NK-92 (cell line): ENCODE data around the gene RNASE7.

Source experiments
- DNase-seq: peaks from one replicate; lab custom pipeline; 2025; ENCODE audit not compliant: unreplicated experiment; lab: John Stamatoyannopoulos, UW

RNASE7 gene

DNA sequence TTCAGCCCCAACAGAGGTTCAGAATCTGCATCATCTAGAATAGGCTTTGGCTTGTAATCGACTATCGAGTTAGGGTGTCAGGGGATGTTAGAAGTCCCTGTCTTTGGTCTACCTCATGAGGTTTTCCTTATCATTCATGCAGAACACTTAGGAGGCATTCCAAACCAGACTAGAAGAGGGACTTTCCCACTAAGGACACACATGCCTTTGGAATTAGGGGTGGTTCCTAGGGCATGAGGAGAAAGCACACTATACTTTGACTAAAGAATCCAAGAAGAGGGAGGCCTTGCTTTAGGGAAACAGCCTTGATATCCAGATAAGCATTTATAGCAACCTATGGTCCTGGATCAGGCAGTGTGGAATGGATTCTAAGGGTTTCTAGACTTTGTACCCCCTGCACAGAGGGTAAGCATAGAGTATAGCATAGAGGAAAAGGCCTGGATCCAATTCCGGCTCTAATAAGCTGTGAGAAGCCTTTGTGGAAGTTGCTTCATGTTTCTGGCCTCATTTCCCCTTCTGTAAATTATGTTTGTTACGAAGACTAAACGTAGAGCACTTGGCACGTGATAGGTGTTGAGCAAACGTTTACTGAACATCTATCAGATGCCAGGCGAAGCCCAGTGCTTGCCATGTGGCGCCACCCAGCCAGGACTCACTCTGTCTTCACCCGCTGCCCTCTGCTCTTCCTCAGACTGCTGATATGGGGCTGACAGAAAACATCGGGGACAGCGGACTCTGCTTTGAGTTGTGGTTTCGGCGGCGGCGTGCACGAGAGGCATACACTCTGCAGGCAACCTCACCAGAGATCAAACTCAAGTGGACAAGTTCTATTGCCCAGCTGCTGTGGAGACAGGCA, 43.1 kb downstream of the RNASE7 start:
- DNase-seq, result no peak

DNA sequence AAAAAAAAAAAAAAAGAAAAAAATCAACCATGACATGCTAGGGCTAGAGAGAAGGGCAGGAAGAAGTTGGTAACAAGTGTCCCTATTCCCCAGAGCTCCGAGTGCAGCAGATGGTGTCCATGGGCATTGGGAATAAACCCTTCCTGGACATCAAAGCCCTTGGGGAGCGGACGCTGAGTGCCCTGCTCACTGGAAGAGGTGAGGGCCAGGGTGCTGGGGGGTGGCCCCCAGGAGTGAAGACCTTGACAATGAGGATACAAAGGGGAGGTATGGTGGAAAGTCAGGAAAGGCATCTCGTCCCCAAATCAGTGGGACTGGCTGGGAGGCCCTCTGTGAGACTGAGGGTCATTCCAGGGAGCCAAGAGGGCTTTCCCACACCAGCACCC, 44.7 kb downstream of the RNASE7 start:
- DNase-seq, result no peak

DNA sequence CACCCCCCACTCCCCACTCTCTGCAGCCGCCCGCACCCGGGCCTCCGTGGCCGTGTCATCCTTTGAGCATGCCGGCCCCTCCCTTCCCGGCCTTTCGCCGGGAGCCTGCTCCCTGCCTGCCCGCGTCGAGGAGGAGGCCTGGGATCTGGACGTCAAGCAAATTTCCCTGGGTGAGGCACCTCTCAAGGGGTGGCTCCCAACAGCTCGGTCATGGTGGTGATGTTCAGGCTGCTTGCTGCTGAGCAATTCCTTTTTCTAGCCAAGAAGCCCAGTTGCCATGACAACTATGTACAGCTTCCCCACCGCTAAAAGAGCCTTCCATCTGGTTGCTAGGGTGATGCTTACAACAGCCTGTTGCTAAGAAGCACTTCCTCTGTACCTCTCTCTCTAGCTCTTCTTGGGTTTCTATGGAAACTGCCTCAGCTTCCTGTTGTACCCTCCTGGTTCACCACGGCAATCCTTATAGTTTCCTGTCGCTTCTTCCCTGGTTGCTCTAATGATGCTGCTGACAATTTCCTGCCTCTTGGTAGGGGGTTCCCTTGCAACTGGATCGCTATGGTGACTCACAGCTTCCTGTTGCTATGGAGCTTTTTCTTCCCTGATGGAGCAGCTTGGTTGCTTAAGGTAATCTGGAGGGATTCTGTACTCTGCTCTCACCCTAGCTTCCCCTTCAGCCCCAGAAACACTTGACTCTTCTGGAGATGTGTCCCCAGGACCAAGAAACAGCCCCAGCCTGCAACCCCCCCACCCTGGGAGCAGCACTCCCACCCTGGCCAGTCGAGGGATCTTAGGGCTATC, 45.3 kb downstream of the RNASE7 start:
- no peak for DNase-seq

DNA sequence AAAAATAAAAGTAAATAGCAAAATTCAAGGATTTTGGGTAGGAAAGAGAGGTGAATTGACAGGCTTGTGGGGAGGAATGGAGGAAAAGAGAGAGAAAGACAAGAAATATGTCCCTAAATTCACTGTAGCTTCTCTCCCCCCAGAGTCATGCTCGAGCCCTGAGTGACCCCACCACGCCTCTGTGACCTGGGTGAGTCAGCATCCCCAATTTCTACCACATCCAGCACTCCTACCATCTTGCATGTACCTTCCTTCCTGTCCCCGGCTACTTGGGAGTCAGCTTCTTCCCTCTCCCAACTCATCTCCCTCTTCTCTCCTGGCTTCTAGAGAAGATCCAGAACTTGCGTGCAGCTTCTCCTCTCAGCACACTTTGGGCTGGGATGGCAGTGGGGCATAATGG, 46.5 kb downstream of the RNASE7 start:
- DNase-seq, result no peak

DNA sequence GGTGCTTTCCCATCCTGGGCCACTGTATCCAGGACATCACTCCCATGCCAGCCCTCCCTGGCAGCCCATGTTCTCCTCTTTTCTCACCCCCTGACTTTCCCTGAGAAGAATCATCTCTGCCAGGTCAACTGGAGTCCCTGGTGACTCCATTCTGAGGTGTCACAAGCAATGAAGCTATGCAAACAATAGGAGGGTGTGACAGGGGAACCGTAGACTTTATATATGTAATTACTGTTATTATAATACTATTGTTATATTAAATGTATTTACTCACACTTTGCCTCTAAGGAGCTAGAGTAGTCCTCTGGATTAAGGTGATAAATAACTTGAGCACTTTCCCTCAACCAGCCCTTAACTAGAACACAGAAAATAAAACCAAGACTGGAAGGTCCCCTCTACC, 47.1 kb downstream of the RNASE7 start:
- DNase-seq, result no peak

DNA sequence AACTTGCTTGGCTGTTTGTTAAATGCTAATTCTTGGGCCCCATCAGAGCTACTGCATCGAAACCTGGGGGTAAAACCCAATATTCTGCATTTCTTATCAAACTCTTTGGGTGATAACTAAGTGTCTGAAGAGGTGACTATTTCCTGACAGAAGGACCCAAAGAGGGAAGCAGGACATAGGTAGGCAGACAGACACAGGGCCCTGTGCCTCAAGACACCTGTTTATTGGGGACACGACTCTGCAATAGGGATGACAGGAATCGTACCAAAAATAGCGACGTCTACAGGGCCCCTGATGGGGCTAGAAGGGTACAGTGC, 47.7 kb downstream of the RNASE7 start:
- no peak for DNase-seq

DNA sequence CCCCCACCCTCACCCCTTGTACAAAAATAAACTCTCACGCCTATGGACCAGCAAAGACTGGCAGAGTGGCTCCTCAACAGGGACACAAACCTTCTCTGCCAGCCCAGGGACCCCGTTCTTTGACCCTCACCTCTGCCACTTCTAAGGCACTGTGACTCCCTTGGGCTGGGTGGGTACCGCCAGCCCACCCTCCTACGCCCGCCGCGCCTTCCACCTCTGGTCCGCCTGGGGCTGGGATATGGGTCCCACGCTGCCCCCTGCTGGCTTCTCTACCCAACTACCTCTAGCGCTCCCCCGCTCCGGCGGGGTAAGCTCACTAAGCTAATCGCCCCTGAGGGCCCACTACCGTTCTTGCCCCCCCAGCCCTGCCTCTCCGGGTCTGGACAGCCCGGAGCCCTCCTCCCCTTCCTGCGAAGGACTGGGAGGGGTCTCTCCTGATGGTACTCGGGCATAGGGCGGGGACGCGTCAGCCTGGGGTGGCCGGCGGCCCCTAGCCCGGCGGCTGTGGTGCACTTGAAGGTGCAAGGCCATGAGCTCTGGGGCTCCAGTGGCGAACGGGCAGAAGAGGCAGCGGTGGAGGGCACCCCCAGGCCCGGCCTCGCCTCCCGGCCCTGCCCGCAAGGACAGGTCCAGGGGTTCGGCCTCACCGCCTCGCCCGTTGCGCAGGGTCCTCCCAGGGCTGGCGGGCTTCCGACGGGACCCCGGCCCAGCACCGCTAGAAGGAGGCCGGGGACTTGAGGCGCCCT, 48.2 kb downstream of the RNASE7 start:
- no peak for DNase-seq

DNA sequence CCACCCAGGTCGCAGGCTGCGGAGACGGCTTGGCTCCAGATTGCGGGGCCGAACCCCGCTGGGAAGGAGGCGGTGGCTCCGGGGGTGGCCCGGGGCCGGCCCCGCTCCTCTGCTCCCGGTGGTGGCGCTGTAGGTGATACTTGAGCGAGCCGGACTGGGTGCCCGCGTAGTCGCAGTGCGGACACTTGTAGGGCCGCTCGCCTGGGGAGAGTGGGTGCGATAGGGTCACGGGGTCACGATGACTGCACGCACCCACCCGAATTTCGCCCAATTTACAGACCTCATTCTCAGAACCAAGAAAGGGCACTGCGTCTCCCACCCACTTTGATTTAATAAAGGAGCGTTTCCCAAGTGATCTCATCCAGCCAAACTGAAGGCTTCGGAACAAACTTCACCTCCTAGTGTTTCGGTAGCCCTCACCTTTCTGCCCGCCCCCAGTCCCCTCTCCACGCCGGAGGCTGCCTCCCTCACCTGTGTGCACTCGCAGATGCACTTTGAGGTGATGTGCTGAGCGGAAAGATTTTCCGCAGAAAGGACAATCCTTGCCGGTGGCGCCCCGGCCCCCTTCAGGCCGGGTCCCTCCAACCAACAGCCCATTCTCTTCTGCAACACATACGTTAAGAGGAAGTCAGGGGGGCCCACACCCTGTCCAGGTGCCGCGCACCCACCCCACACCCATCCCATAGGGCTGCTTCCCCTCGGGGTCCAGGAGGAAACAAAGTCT, 48.9 kb downstream of the RNASE7 start:
- no peak for DNase-seq

DNA sequence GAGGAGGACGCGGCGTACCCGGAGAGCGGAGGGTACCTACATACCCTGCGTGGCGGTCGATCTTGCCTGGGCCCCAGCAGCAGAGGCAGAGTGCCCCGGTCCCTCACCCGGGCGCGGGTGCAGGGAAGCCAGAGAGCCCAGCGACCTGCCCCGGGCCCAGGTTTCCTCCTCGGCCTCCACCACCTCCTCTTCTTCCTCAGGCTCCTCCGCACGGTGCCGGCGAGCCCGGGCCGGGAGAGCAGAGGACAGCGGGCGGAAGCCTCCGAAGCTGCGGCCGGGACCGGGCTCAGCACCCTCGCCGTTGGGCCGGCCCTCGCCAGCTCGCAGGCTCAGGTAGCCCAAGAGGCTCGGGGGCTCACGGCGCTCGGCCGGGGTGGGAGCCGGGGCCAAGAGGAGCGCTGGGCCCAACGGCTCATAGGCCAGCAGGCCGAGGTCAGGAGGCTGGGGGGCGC, 49.7 kb downstream of the RNASE7 start:
- no peak for DNase-seq

DNA sequence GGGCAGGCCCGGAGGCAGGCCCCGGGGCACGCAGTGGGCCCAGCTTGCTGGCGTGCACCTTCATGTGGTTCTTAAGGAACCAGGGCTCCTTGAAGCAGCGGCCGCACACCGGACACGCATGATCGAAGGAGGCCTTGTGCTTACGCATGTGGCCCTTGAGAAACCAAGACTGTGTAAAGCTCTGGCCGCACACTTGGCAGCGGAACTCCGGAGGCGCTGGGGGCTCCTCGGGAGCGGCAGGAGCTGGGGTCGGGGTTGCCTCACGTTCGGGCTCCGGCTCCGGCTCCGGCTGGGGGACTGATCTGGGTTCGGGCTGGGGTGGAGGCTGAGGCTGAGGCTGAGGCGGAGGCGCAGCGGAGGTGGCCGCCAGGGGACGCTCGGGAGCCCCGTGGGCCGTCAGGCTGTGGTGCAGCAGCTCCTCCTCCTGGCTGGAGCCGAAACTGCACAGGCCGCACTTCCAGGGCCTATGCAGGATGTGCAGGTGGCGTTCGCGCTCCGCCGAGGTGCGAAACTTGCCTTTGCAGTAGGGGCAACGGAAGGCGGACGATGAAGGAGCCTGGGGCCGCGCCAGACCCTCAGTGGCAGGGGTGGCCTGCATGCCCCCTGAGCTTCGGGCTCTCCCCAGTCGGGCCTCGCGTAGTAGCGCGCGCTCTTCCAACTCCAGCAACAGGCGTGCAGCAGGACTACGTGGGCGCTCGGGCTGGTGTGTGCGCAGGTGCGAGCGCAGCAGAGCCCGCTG, 50.3 kb downstream of the RNASE7 start:
- DNase-seq, result no peak

DNA sequence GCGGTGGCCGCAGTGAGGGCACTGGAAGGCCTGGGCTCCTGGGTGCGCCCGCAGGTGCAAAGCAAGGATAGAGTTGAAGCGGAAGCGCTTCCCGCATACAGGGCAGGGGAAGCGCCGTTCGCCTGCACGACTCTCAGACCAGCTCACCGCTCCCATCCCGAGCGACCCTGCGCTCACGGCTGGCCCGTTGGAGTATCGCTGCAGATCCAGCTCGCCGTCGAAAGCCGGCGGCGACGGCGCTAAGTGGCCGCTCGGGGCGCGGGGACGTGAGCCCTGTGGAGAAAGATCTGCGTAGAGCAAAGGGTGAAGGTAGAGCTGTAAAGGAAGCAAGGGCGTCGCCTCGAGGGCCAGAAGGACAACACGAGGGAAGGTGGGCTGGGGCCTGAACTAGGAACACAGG, 50.9 kb downstream of the RNASE7 start:
- no peak for DNase-seq
